ENCODE measurements around the gene GRK3.

GRK3 gene

GRCh38 chr22:25759825-25760231 is 195.4 kb downstream of the GRK3 start:
- Histone ChIP-seq H3K27ac (ENCODE audit: low read length) (no peak overlapping the region), H3K4me1 (ENCODE audit: insufficient read depth, low read length) (no peaks in the 10 kb centered on the region), H3K36me3 (ENCODE audit: insufficient read depth, low read depth, low read length) (no peaks in the 10 kb centered on the region), H3K9me3 (ENCODE audit: insufficient read depth, low read depth, low read length) (no peaks in the 10 kb centered on the region), H3K4me3 (ENCODE audit: low read length) (no peak overlapping the region), H3K9ac (ENCODE audit: low read depth, low read length) (no peak overlapping the region), H3K27me3 (ENCODE audit: insufficient read depth, low read length) (no peaks in the 10 kb centered on the region)

- Histone ChIP-seq H3K4me1 (ENCODE audit: insufficient read depth, low read length) (no peaks in the 10 kb centered on the region), H3K27ac (ENCODE audit: low read length) (no peak overlapping the region), H3K4me3 (ENCODE audit: low read length) (no peak overlapping the region), H3K9ac (ENCODE audit: low read depth, low read length) (no peak overlapping the region), H3K36me3 (ENCODE audit: insufficient read depth, low read depth, low read length) (no peaks in the 10 kb centered on the region), H3K27me3 (ENCODE audit: insufficient read depth, low read length) (no peaks in the 10 kb centered on the region), H3K9me3 (ENCODE audit: insufficient read depth, low read depth, low read length) (no peaks in the 10 kb centered on the region)
These were observed 195.8 kb downstream of the GRK3 start for GRCh38 chr22:25760294-25760693.

GRCh38 chr22:25760848-25761595 is 196.5 kb downstream of the GRK3 start:
- H3K27ac ChIP-seq (ENCODE audit: low read length), result no peak overlapping the region
- H3K4me1 ChIP-seq (ENCODE audit: insufficient read depth, low read length), result no peaks in the 10 kb centered on the region
- H3K9ac ChIP-seq (ENCODE audit: low read depth, low read length), result no peak overlapping the region
- no peaks in the 10 kb centered on the region for H3K27me3 ChIP-seq (ENCODE audit: insufficient read depth, low read length)
- peaks cover under 1% of the 10 kb centered on the region for H3K9me3 ChIP-seq (ENCODE audit: insufficient read depth, low read depth, low read length)
- no peaks in the 10 kb centered on the region for H3K36me3 ChIP-seq (ENCODE audit: insufficient read depth, low read depth, low read length)
- H3K4me3 ChIP-seq (ENCODE audit: low read length), result no peak overlapping the region

GRCh38 chr22:25762147-25762546 is 197.7 kb downstream of the GRK3 start:
- no peaks in the 10 kb centered on the region for H3K36me3 ChIP-seq (ENCODE audit: insufficient read depth, low read depth, low read length)

GRCh38 chr22:25763239-25763777 is 198.8 kb downstream of the GRK3 start:
- no peak overlapping the region for H3K9ac ChIP-seq (ENCODE audit: low read depth, low read length)
- H3K36me3 ChIP-seq (ENCODE audit: insufficient read depth, low read depth, low read length), result no peaks in the 10 kb centered on the region
- peaks cover 8% of the 10 kb centered on the region for H3K9me3 ChIP-seq (ENCODE audit: insufficient read depth, low read depth, low read length)
- no peaks in the 10 kb centered on the region for H3K4me1 ChIP-seq (ENCODE audit: insufficient read depth, low read length)
- H3K27ac ChIP-seq (ENCODE audit: low read length), result no peak overlapping the region
- no peak overlapping the region for H3K4me3 ChIP-seq (ENCODE audit: low read length)
- H3K27me3 ChIP-seq (ENCODE audit: insufficient read depth, low read length), result no peaks in the 10 kb centered on the region

More at GRCh38 chr22:25762147-25762546, 197.7 kb downstream of the GRK3 start:
- H3K27ac ChIP-seq (ENCODE audit: low read length), result no peak overlapping the region
- no peaks in the 10 kb centered on the region for H3K27me3 ChIP-seq (ENCODE audit: insufficient read depth, low read length)
- H3K9me3 ChIP-seq (ENCODE audit: insufficient read depth, low read depth, low read length), result peaks cover 8% of the 10 kb centered on the region
- no peaks in the 10 kb centered on the region for H3K4me1 ChIP-seq (ENCODE audit: insufficient read depth, low read length)
- no peak overlapping the region for H3K4me3 ChIP-seq (ENCODE audit: low read length)
- H3K9ac ChIP-seq (ENCODE audit: low read depth, low read length), result no peak overlapping the region

- Histone ChIP-seq H3K4me3 (ENCODE audit: low read length) (no peak overlapping the region), H3K9ac (ENCODE audit: low read depth, low read length) (no peak overlapping the region), H3K9me3 (ENCODE audit: insufficient read depth, low read depth, low read length) (peaks cover 8% of the 10 kb centered on the region), H3K27me3 (ENCODE audit: insufficient read depth, low read length) (no peaks in the 10 kb centered on the region), H3K4me1 (ENCODE audit: insufficient read depth, low read length) (no peaks in the 10 kb centered on the region), H3K36me3 (ENCODE audit: insufficient read depth, low read depth, low read length) (no peaks in the 10 kb centered on the region), H3K27ac (ENCODE audit: low read length) (no peak overlapping the region)
These were observed 200.0 kb downstream of the GRK3 start for GRCh38 chr22:25764270-25765015.

GRCh38 chr22:25765016-25765367 is 200.5 kb downstream of the GRK3 start:
- Histone ChIP-seq H3K4me1 (ENCODE audit: insufficient read depth, low read length) (no peaks in the 10 kb centered on the region), H3K27me3 (ENCODE audit: insufficient read depth, low read length) (no peaks in the 10 kb centered on the region), H3K36me3 (ENCODE audit: insufficient read depth, low read depth, low read length) (no peaks in the 10 kb centered on the region), H3K27ac (ENCODE audit: low read length) (no peak overlapping the region), H3K4me3 (ENCODE audit: low read length) (no peak overlapping the region), H3K9me3 (ENCODE audit: insufficient read depth, low read depth, low read length) (peaks cover 8% of the 10 kb centered on the region), H3K9ac (ENCODE audit: low read depth, low read length) (no peak overlapping the region)

- peaks cover 8% of the 10 kb centered on the region for H3K9me3 ChIP-seq (ENCODE audit: insufficient read depth, low read depth, low read length)
These were observed 201.3 kb downstream of the GRK3 start for GRCh38 chr22:25765801-25766200.

GRCh38 chr22:25766418-25766817 is 201.9 kb downstream of the GRK3 start:
- Histone ChIP-seq H3K27ac (ENCODE audit: low read length) (no peak overlapping the region), H3K4me1 (ENCODE audit: insufficient read depth, low read length) (no peaks in the 10 kb centered on the region), H3K9ac (ENCODE audit: low read depth, low read length) (no peak overlapping the region), H3K4me3 (ENCODE audit: low read length) (no peak overlapping the region), H3K36me3 (ENCODE audit: insufficient read depth, low read depth, low read length) (no peaks in the 10 kb centered on the region), H3K9me3 (ENCODE audit: insufficient read depth, low read depth, low read length) (peaks cover 8% of the 10 kb centered on the region), H3K27me3 (ENCODE audit: insufficient read depth, low read length) (no peaks in the 10 kb centered on the region)

More at GRCh38 chr22:25765801-25766200, 201.3 kb downstream of the GRK3 start:
- no peaks in the 10 kb centered on the region for H3K4me1 ChIP-seq (ENCODE audit: insufficient read depth, low read length)
- H3K9ac ChIP-seq (ENCODE audit: low read depth, low read length), result no peak overlapping the region
- no peak overlapping the region for H3K4me3 ChIP-seq (ENCODE audit: low read length)
- no peaks in the 10 kb centered on the region for H3K36me3 ChIP-seq (ENCODE audit: insufficient read depth, low read depth, low read length)
- H3K27ac ChIP-seq (ENCODE audit: low read length), result no peak overlapping the region
- H3K27me3 ChIP-seq (ENCODE audit: insufficient read depth, low read length), result no peaks in the 10 kb centered on the region

- no peaks in the 10 kb centered on the region for H3K27me3 ChIP-seq (ENCODE audit: insufficient read depth, low read length)
- H3K36me3 ChIP-seq (ENCODE audit: insufficient read depth, low read depth, low read length), result no peaks in the 10 kb centered on the region
- no peak overlapping the region for H3K4me3 ChIP-seq (ENCODE audit: low read length)
- H3K9ac ChIP-seq (ENCODE audit: low read depth, low read length), result no peak overlapping the region
- peaks cover 8% of the 10 kb centered on the region for H3K9me3 ChIP-seq (ENCODE audit: insufficient read depth, low read depth, low read length)
- H3K27ac ChIP-seq (ENCODE audit: low read length), result no peak overlapping the region
- no peaks in the 10 kb centered on the region for H3K4me1 ChIP-seq (ENCODE audit: insufficient read depth, low read length)
These were observed 205.9 kb downstream of the GRK3 start for GRCh38 chr22:25770333-25770732.

GRCh38 chr22:25772288-25772687 is 207.8 kb downstream of the GRK3 start:
- no peaks in the 10 kb centered on the region for H3K4me1 ChIP-seq (ENCODE audit: insufficient read depth, low read length)
- no peak overlapping the region for H3K4me3 ChIP-seq (ENCODE audit: low read length)
- no peaks in the 10 kb centered on the region for H3K36me3 ChIP-seq (ENCODE audit: insufficient read depth, low read depth, low read length)
- no peak overlapping the region for H3K9ac ChIP-seq (ENCODE audit: low read depth, low read length)
- no peaks in the 10 kb centered on the region for H3K27me3 ChIP-seq (ENCODE audit: insufficient read depth, low read length)
- no peaks in the 10 kb centered on the region for H3K9me3 ChIP-seq (ENCODE audit: insufficient read depth, low read depth, low read length)
- H3K27ac ChIP-seq (ENCODE audit: low read length), result no peak overlapping the region

- no peaks in the 10 kb centered on the region for H3K9me3 ChIP-seq (ENCODE audit: insufficient read depth, low read depth, low read length)
- H3K27me3 ChIP-seq (ENCODE audit: insufficient read depth, low read length), result no peaks in the 10 kb centered on the region
- no peaks in the 10 kb centered on the region for H3K36me3 ChIP-seq (ENCODE audit: insufficient read depth, low read depth, low read length)
These were observed 210.1 kb downstream of the GRK3 start for GRCh38 chr22:25774575-25775026.

More at GRCh38 chr22:25774575-25775026, 210.1 kb downstream of the GRK3 start:
- Histone ChIP-seq H3K4me1 (ENCODE audit: insufficient read depth, low read length) (no peaks in the 10 kb centered on the region), H3K27ac (ENCODE audit: low read length) (no peak overlapping the region), H3K9ac (ENCODE audit: low read depth, low read length) (no peak overlapping the region), H3K4me3 (ENCODE audit: low read length) (no peak overlapping the region)
